Suppressor macrophage treated with lipopolysaccharide for 1 hour (primary cell): ENCODE measurements around the gene GBP6.
A peak's percentile ranks its signal among the peaks of the same experiment; 100 is the strongest.
"Not testable (repeated sequence)": the region's sequence is repeated elsewhere in the genome, so short reads cannot be mapped to it uniquely, and the experiment has no call there.

ENCODE experiments used
- DNase-seq, 3 donors: peaks; one replicate each; pipeline ENCODE4 v3.0.0-alpha.2; 2020 to 2022

Gene GBP6

GRCh38 chr1:89369331-89369730 is 5.5 kb downstream of the GBP6 start:
- no peak for DNase-seq

GRCh38 chr1:89373810-89374209 is 10.0 kb downstream of the GBP6 start:
- peak; percentile 36 to 64 (median 46) for DNase-seq

DNA sequence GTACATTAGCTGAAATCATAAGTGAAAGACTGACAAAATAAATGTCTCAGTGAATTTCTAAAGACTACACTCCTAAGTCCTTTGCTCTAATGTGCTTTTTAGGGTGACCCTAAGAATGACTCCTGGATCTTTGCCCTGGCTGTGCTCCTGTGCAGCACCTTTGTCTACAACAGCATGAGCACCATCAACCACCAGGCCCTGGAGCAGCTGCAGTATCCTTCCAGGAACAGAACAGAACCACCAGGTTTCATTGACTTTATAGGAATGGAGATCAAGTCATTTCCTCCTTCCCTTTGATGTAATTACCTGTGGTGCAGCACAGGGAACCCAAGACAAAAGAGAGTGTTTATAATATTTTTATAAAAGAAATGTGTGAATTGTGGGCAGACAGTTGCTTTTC is 14.1 kb downstream of the GBP6 start:
- no peak for DNase-seq

- DNase-seq, result no peak
Measured at GRCh38 chr1:89381618-89382017, 17.8 kb downstream of the GBP6 start.

DNA sequence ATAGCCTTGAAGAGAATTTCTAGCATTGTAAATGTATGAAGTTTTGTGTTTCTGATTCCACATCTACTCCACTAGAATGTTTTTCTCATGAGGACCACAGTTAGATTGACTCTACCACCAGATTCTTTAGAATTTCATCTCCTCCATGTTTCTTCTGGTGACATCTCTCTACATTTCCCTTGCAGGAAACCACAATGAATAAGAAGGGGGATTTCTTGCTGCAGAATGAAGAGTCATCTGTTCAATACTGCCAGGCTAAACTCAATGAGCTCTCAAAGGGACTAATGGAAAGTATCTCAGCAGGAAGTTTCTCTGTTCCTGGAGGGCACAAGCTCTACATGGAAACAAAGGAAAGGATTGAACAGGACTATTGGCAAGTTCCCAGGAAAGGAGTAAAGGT is 18.6 kb downstream of the GBP6 start:
- DNase-seq, result peak in 1 of 3 donors; percentile 12

DNA sequence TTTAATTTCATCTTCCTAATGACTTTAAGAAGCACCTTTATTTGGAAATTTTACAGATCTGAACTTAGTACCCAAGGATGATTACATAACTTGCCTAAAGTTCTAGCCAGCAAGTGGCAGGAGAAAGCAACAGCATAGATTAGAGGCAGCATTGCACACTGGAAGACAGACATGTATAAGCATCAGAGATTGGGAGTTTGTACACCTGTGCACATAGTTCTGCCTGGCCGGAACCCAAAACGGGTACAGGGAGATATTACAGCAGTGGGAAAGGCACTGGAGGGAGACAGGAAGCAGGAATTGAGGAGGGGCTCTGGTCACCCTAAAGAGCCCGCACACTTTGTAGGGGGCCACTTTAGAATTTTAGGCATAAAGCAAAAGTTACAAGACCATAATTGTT is 19.3 kb downstream of the GBP6 start:
- DNase-seq, result no peak

DNA sequence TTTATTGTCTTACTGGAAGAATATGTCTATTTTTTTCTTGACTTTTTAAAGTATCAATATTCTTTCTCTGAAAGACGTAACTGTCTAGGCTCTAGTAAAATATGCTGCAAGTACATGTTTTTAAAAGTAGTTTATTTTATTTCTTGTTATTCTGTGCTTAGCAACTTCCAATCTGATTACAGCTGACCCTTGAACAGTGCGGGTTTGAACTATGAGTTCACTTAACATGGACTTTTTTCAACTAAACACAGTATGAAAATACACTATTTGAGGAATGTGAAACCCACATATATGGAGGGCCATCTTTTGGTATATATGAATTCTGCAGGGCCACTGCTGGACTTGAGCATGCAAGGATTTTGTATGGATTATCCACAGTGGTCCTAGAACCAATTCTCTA is 26.8 kb downstream of the GBP6 start:
- no peak for DNase-seq

GRCh38 chr1:89391686-89392085 is 27.8 kb downstream of the GBP6 start:
- no peak for DNase-seq

- DNase-seq, result no peak
Measured at GRCh38 chr1:89394851-89395250, 31.0 kb downstream of the GBP6 start.

GRCh38 chr1:89396902-89397301 is 33.0 kb downstream of the GBP6 start:
- no peak for DNase-seq

- no peak for DNase-seq
Measured at GRCh38 chr1:89405275-89405929, 41.5 kb downstream of the GBP6 start.

GRCh38 chr1:89407360-89407759 is 43.5 kb downstream of the GBP6 start:
- DNase-seq, result peak; percentile 69 to 93 (median 72)

DNA sequence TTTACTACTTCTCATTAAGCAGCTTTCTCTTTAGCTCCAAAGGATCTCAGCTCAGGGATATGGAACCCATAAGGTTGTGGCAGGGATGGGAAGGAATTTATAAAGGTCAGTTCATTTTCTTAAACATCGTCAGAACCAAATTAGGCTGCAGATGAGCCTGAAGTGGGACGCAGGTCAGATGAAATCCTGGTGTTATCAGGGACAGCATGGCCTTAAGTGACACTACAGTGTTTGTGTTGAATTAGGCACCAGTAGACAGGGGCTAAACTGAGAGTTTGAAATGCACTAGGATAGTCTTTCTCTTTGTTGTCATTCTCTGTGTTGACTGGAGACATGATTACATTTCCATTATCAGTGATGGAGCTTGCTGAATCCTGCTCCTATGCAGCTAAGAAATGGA is 43.9 kb downstream of the GBP6 start:
- not testable (repeated sequence) for DNase-seq

- DNase-seq, result no peak
Measured at GRCh38 chr1:89425056-89425455, 61.2 kb downstream of the GBP6 start.

- peak in 1 of 3 donors; percentile 23 for DNase-seq
Measured at GRCh38 chr1:89429062-89429461, 65.2 kb downstream of the GBP6 start.

DNA sequence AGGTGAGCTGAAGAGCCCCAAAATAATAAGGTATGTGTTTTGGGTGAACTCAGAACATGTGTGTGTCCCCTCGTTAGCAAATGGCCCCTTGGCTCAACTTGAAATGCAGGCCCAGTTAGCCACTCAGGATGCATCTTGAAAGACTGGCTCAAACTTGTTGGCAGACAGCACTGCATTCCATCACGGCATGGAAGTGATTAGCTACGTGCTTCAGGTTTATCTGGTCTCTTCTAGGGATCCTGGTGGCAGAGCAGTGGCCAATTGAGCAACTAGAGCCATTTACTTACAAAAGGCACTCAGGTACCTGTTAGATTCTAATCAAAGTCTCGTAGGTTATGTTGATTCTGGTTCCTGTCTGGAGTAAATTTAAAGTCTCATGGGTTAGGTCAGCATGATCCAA is 65.8 kb downstream of the GBP6 start:
- not testable (repeated sequence) for DNase-seq

DNA sequence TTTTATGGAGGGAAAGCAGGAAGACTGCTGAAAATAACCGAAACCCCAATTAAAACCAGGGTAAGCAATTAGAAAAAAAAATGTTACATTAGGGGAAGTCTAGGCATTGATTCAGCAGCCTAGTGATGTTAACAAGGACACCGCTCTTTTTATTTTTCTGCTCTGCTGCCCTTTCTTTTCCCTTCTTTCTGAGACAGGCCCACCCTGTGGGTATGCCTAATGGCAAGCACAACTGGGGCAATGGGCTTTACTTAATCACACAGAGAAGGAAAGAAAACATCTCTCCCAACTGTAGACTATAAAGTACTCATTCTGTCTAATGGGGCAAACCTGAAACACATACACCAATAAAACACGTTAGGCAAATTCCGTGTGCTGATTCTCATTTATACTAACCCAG is 69.6 kb downstream of the GBP6 start:
- no peak for DNase-seq

- DNase-seq, result not testable (repeated sequence)
Measured at GRCh38 chr1:89434058-89434780, 70.4 kb downstream of the GBP6 start.
